Endothelial cell of umbilical vein (primary cell): ENCODE results near the gene MT2A. TPM values are rescaled to one million over a fixed set of nuclear protein-coding genes. Genes with fewer than 3 reads are reported as not detected.
A peak's percentile ranks its signal among the peaks of the same experiment; 100 is the strongest.

Experiments used
- BruUV-seq: library from RNA; stranded (reverse); fragments of 400-500 nt; replicated peaks from 2 replicates; lab custom pipeline; 2021; lab: Mats Ljungman, UMichigan
- CTCF ChIA-PET: fragments of 300-600, 350-600 bp; sonication (Branson Sonifier 250); formaldehyde crosslinking; loops from one replicate; lab custom pipeline; 2021; ENCODE audit warnings: antibody characterized with exemption, inconsistent platforms; lab: Charles Lee
- POLR2A ChIA-PET: fragments of 300-600, 350-600 bp; sonication (Branson Sonifier 250); formaldehyde crosslinking; loops from one replicate; lab custom pipeline; 2021; ENCODE audit warnings: antibody characterized with exemption, inconsistent platforms; lab: Charles Lee
- DNase-seq: peaks from one replicate; pipeline ENCODE4 v3.0.0-alpha.2; 2011; ENCODE audit warnings: low read depth, low spot score
- FAIRE-seq: peaks from 2 replicates; lab custom pipeline; 2011; peaks lifted over from hg19 to GRCh38; lab: Jason Lieb, UNC
- H2AFZ ChIP-seq: 2 replicates; pipeline ENCODE4 v1.6.0; 2012; ENCODE audit warnings: low read depth, low read length, control low read depth, inconsistent platforms
- H3K27ac ChIP-seq: 2 replicates; pipeline ENCODE4 v1.5.1; 2011; ENCODE audit warnings: low read depth, mild to moderate bottlenecking, control low read depth, low read length, moderate library complexity; ENCODE audit not compliant: insufficient read depth
- H3K27me3 ChIP-seq, 2 experiments: 2 replicates each; pipeline versions ENCODE4 v1.6.0 to v1.6.1; 2011; ENCODE audit warnings: low read length in 2 of 2, mixed read lengths in 1 of 2; ENCODE audit not compliant: control insufficient read depth in 2 of 2, insufficient read depth in 2 of 2
- H3K36me3 ChIP-seq, 2 experiments: 2 replicates in 1 of 2; 3 replicates in 1 of 2; pipeline ENCODE4 v1.5.1; 2011; ENCODE audit warnings: low read length in 2 of 2, mild to moderate bottlenecking in 1 of 2, moderate library complexity in 1 of 2; ENCODE audit not compliant: control insufficient read depth in 2 of 2, insufficient read depth in 2 of 2; ENCODE audit errors: extremely low read depth in 1 of 2
- H3K4me1 ChIP-seq: 3 replicates; pipeline ENCODE4 v1.5.1; 2011; ENCODE audit warnings: mild to moderate bottlenecking, low read length; ENCODE audit not compliant: control insufficient read depth, insufficient read depth; ENCODE audit errors: extremely low read depth
- H3K4me2 ChIP-seq: 2 replicates; pipeline ENCODE4 v1.6.1; 2011; ENCODE audit warnings: low read length, control low read depth, mixed read lengths; ENCODE audit not compliant: insufficient read depth
- H3K4me3 ChIP-seq, 3 experiments: fragments of 200-600 bp in 1 of 3; sonication (generic), shearing (Covaris generic) in 1 of 3; replicated peaks in 1 of 3; 2 replicates each; pipeline ENCODE4 v1.5.1; 2011 to 2016; ENCODE audit warnings: control low read depth in 3 of 3, low read length in 3 of 3, mild to moderate bottlenecking in 2 of 3, inconsistent platforms in 1 of 3, low read depth in 1 of 3, moderate library complexity in 1 of 3; ENCODE audit not compliant: insufficient read depth in 1 of 3
- H3K79me2 ChIP-seq: 2 replicates; pipeline ENCODE4 v1.6.0; 2012; ENCODE audit warnings: low read length, inconsistent platforms; ENCODE audit not compliant: control insufficient read depth, insufficient read depth
- H3K9ac ChIP-seq: replicated peaks from 2 replicates; pipeline ENCODE3; 2011; ENCODE audit warnings: low read length, control low read depth; ENCODE audit not compliant: insufficient read depth; ENCODE audit errors: extremely low read depth
- H3K9me1 ChIP-seq: replicated peaks from 3 replicates; pipeline ENCODE4 v1.6.0; 2011; ENCODE audit warnings: mild to moderate bottlenecking, low read length; ENCODE audit not compliant: control insufficient read depth, insufficient read depth; ENCODE audit errors: extremely low read depth
- H3K9me3 ChIP-seq: replicated peaks from 2 replicates; pipeline ENCODE4 v1.5.1; 2012; ENCODE audit warnings: low read length, inconsistent platforms; ENCODE audit not compliant: control insufficient read depth, insufficient read depth
- H4K20me1 ChIP-seq: replicated peaks from 2 replicates; pipeline ENCODE3; 2011; ENCODE audit warnings: mild to moderate bottlenecking, low read length; ENCODE audit not compliant: control insufficient read depth, insufficient read depth; ENCODE audit errors: extremely low read depth
- EZH2 ChIP-seq: IDR thresholded peaks from 2 replicates; pipeline ENCODE4 v1.6.1; 2012; ENCODE audit warnings: borderline replicate concordance, low read depth, mild to moderate bottlenecking, moderate library complexity, low read length, inconsistent platforms; ENCODE audit not compliant: severe bottlenecking
- FOS ChIP-seq: IDR thresholded peaks from 2 replicates; pipeline ENCODE4 v1.6.1; 2011; ENCODE audit warnings: mild to moderate bottlenecking, low read length, moderate library complexity, borderline replicate concordance; ENCODE audit not compliant: insufficient read depth
- GATA2 ChIP-seq: IDR thresholded peaks from 2 replicates; pipeline ENCODE4 v1.7.0; 2011; ENCODE audit warnings: low read depth, mild to moderate bottlenecking, moderate library complexity, mixed read lengths, low read length; ENCODE audit not compliant: insufficient read length, insufficient read depth
- JUN ChIP-seq: IDR thresholded peaks from 2 replicates; pipeline ENCODE4 v1.6.1; 2011; ENCODE audit warnings: borderline replicate concordance, low read depth; ENCODE audit not compliant: insufficient read length, insufficient read depth
- MAX ChIP-seq: IDR thresholded peaks from 2 replicates; pipeline ENCODE4 v1.6.1; 2011; ENCODE audit not compliant: insufficient read depth, insufficient read length
- MYC ChIP-seq: IDR thresholded peaks from one replicate; pipeline ENCODE4 v1.6.1; 2011; ENCODE audit warnings: mild to moderate bottlenecking, low read depth, low read length
- POLR2A ChIP-seq: IDR thresholded peaks from 2 replicates; pipeline ENCODE4 v1.6.1; 2012; ENCODE audit warnings: low read depth, mild to moderate bottlenecking, control low read depth, low read length
- POLR2AphosphoS5 ChIP-seq: IDR thresholded peaks from 2 replicates; pipeline ENCODE4 v1.6.1; 2012; ENCODE audit warnings: low read depth, mild to moderate bottlenecking, control low read depth, low read length, moderate library complexity; ENCODE audit not compliant: insufficient read depth
- dilution Hi-C: fragments of 300-500 bp; cut with MboI; formaldehyde crosslinking; loops from one replicate; pipeline ENCODE4 v1.15.0; 2019; ENCODE audit warnings: low sequenced_read_pairs; ENCODE audit not compliant: extremely low pct_ligation_motif_present
- intact Hi-C: fragments of 100-400 bp; cut with micrococcal nuclease; formaldehyde crosslinking; loops from one replicate; pipeline ENCODE4 v1.10.0; 2022
- polyA plus RNA-seq, 4 experiments: library from polyadenylated mRNA; depleted of rRNA in 3 of 4; stranded (reverse) in 3 of 4; unstranded in 1 of 4; fragments of >200 nt; gene quantifications; 2 replicates each; pipeline versions ENCODE4 v1.2.1 to v1.2.3, GENCODE V29; 2011 to 2012; ENCODE audit warnings: missing spikeins in 1 of 4
- total RNA-seq: library from RNA; stranded (reverse); gene quantifications from 2 replicates; pipeline ENCODE4 v1.2.3, GENCODE V29; 2021
- TF ChIP-seq, protein P1 (sequence below), 2 donors: IDR thresholded peaks; 1 replicate in 1 of 2; 2 replicates in 1 of 2; pipeline ENCODE4 v1.5.1; 2011; ENCODE audit warnings: low read length in 2 of 2, mild to moderate bottlenecking in 2 of 2, moderate library complexity in 2 of 2, control low read depth in 1 of 2, inconsistent platforms in 1 of 2, low read depth in 1 of 2; ENCODE audit not compliant: insufficient read depth in 1 of 2; ENCODE audit errors: extremely low read depth in 1 of 2

MT2A gene
- total and polyA plus RNA-seq, 2 donors (not counting 3 experiments of a cell fraction or from before 2014, with no cell fraction given), result 276 to 1,337 TPM

- Histone ChIP-seq H4K20me1 (no peaks in the 10 kb centered on the region), H3K4me3 (peak overlapping the region; percentile 31 to 63 (median 41)), H3K79me2 (peaks cover 11% of the 10 kb centered on the region), H3K27ac (peak overlapping the region; percentile 59), H3K4me2 (peak overlapping the region; percentile 93), H3K36me3 (no peaks in the 10 kb centered on the region), H2AFZ (peak overlapping the region; percentile 97), H3K4me1 (peaks cover 52% of the 10 kb centered on the region), H3K27me3 (no peaks in the 10 kb centered on the region), H3K9ac (peak overlapping the region; percentile 63), H3K9me1 (no peaks in the 10 kb centered on the region), H3K9me3 (no peaks in the 10 kb centered on the region)
- ChIA-PET CTCF (interaction anchor here (0.8 to 2.3 kb wide), 8 partner anchors 9 to 85 kb away, joined by 3 to 10 read pairs (median 4); no protein-coding TSS in a partner anchor), POLR2A (interaction anchor here (0.9 to 1.8 kb wide), 5 partner anchors 8 to 84 kb away, joined by 3 to 11 read pairs (median 6); partner anchors contain the start of genes MT1E and MT2A)
- dilution Hi-C loops (no loop called here), intact Hi-C loops (no loop called here)
- BruUV-seq, result no TSS peak
- FAIRE-seq (peak; percentile 69), DNase-seq (no peak)
- TF ChIP-seq JUN (no peak), GATA2 (no peak), FOS (no peak), MYC (no peak), POLR2A (peak; percentile 61), MAX (no peak), POLR2AphosphoS5 (peak; percentile 60), EZH2 (no peak)
- TF ChIP-seq, protein P1, sequence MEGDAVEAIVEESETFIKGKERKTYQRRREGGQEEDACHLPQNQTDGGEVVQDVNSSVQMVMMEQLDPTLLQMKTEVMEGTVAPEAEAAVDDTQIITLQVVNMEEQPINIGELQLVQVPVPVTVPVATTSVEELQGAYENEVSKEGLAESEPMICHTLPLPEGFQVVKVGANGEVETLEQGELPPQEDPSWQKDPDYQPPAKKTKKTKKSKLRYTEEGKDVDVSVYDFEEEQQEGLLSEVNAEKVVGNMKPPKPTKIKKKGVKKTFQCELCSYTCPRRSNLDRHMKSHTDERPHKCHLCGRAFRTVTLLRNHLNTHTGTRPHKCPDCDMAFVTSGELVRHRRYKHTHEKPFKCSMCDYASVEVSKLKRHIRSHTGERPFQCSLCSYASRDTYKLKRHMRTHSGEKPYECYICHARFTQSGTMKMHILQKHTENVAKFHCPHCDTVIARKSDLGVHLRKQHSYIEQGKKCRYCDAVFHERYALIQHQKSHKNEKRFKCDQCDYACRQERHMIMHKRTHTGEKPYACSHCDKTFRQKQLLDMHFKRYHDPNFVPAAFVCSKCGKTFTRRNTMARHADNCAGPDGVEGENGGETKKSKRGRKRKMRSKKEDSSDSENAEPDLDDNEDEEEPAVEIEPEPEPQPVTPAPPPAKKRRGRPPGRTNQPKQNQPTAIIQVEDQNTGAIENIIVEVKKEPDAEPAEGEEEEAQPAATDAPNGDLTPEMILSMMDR (IDR thresholded peaks at IDR 0.05; ENCODE audit: extremely low read depth in 1 of 2, insufficient read depth in 1 of 2, low read depth in 1 of 2, low read length in 2 of 2), result no peak
Observed at GRCh38 chr16:56617212-56618085, 9.1 kb downstream of the MT2A start.
